ENCODE data around the gene STPG4. TPM values are rescaled to one million over a fixed set of nuclear protein-coding genes. Genes with fewer than 3 reads are reported as not detected.
A peak's percentile ranks its signal among the peaks of the same experiment; 100 is the strongest.

The STPG4 gene
- total RNA-seq, 8 experiments from 2014 or later, result 0.22 to 1.5 (median 0.50) TPM; not detected in 1

DNA sequence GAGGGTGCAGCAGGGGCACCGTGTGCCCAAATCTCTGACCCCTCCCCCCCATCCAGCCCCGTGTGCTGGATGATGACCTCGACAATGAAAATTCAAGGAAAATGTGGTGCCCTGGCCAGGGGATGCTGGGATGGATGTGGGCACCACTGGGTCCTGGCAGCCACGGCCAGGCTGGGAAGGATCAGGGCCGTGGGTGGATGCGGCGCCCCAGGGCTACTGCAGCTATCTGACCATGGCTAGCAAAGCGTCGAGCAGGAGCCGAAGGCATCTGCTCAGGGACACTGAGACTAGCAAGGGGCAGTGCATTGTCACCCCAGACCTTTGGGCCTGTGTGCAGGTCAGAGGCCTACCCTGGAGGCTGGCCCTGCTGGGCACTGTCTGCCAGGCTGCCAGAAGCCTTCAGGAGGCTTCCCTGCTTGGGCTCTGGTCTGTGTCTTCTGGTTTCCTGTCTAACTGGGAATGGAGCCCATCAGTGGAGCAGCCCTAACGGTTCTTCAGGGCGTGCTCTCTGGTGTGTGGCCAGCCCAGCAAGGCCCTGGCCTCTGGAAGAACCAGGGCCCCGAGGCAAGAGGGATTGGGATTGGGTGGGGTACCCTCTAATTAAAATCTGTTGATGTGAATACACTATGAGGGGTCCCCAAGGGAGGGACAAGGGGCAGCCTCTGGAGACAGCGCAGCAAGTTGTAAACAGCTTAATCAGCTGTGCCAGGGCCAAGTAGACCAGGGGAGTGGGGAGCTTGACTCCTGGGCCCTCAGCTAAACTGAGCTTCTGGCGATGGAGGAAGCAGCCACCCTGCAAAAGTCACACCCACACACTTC, 98.0 kb downstream of the STPG4 start:
- Histone ChIP-seq H3K27ac (peak overlapping the region; percentile 51 to 61), H3K4me1 (replicated peaks in 1 of 2) (peaks cover 26 to 27% of the 10 kb centered on the region in 2 donors)

GRCh38 chr2:47056374-47056773, 98.7 kb downstream of the STPG4 start:
- Histone ChIP-seq H3K27ac (peak overlapping the region; percentile 51 to 61), H3K4me1 (replicated peaks in 1 of 2) (peaks cover 20 to 21% of the 10 kb centered on the region in 2 donors), H3K4me3 (no peak overlapping the region)
- 4 to 33% (median 14%) methylated on average over 1 to 4 of the region's 5 CpGs; no CpG with 5 or more reads in 6 of the 10 experiments for WGBS, 10 experiments
- in situ Hi-C loops (cut with MboI; ENCODE audit: low pct_unique_long_range_greater_than_20kb in 2 of 9, low sequenced_read_pairs in 9 of 9, unreplicated experiment in 9 of 9), result no loop called here
- ATAC-seq (replicated peaks in 6 of 8), result peak; percentile 24 to 75 (median 56)

More for the DNA sequence above, 98.0 kb downstream of the STPG4 start:
- WGBS, 10 experiments, result 0 to 84% (median 12%) methylated on average over 1 to 9 of the region's 15 CpGs; no CpG with 5 or more reads in 4 of the 10 experiments
- no peak overlapping the region for H3K4me3 ChIP-seq
- in situ Hi-C loops (cut with MboI; ENCODE audit: low pct_unique_long_range_greater_than_20kb in 2 of 9, low sequenced_read_pairs in 9 of 9, unreplicated experiment in 9 of 9), result no loop called here
- peak in 5 of 8 experiments; percentile 13 to 61 (median 27) for ATAC-seq (replicated peaks in 6 of 8)

- Histone ChIP-seq H3K4me3 (no peak overlapping the region), H3K27ac (no peak overlapping the region), H3K4me1 (replicated peaks in 1 of 2) (peaks cover 19 to 21% of the 10 kb centered on the region in 2 donors)
- WGBS, 10 experiments, result 80 to 100% (median 100%) methylated on average over 1 to 2 of the region's 4 CpGs; no CpG with 5 or more reads in 7 of the 10 experiments
- ATAC-seq (replicated peaks in 6 of 8), result no peak
- in situ Hi-C loops (cut with MboI; ENCODE audit: low pct_unique_long_range_greater_than_20kb in 2 of 9, low sequenced_read_pairs in 9 of 9, unreplicated experiment in 9 of 9), result no loop called here
Observed at GRCh38 chr2:47054868-47055267, 100.2 kb downstream of the STPG4 start.

- in situ Hi-C loops (cut with MboI; ENCODE audit: low pct_unique_long_range_greater_than_20kb in 2 of 9, low sequenced_read_pairs in 9 of 9, unreplicated experiment in 9 of 9), result no loop called here
- no peak overlapping the region for H3K27ac ChIP-seq
- 60 to 100% (median 80%) methylated on average over 2 to 5 of the region's 7 CpGs; no CpG with 5 or more reads in 3 of the 10 experiments for WGBS, 10 experiments
Observed at GRCh38 chr2:47054036-47054555, 101.0 kb downstream of the STPG4 start.

GRCh38 chr2:47052847-47053246, 102.3 kb downstream of the STPG4 start:
- H3K4me1 ChIP-seq (replicated peaks in 1 of 2), result peaks cover 13% of the 10 kb centered on the region in 2 donors
- in situ Hi-C loops (cut with MboI; ENCODE audit: low pct_unique_long_range_greater_than_20kb in 2 of 9, low sequenced_read_pairs in 9 of 9, unreplicated experiment in 9 of 9), result no loop called here
- no peak overlapping the region for H3K27ac ChIP-seq
- no peak for ATAC-seq (replicated peaks in 6 of 8)
- 83 to 100% (median 100%) methylated on average over 1 to 7 of the region's 7 CpGs; no CpG with 5 or more reads in 1 of the 10 experiments for WGBS, 10 experiments
- no peak overlapping the region for H3K4me3 ChIP-seq

More at GRCh38 chr2:47054036-47054555, 101.0 kb downstream of the STPG4 start:
- Histone ChIP-seq H3K4me3 (no peak overlapping the region), H3K4me1 (replicated peaks in 1 of 2) (peaks cover 19 to 21% of the 10 kb centered on the region in 2 donors)
- no peak for ATAC-seq (replicated peaks in 6 of 8)

DNA sequence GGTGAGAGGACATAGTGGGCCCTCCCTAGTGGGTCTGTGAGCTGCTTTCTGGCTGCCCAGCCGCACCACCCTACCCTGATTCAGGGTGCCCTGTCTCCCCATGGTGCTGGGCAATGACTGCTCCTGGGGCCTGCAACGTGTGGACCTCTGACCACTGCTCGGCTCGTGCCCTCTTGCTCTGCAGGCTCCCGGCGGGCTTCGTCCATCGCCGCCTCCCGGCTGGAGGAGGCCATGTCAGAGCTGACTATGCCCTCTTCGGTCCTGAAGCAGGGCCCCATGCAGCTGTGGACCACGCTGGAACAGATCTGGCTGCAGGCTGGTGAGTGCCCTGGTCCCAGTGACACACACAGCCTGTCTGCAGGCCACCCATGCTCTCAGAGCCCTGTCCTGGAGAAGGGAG, 103.5 kb downstream of the STPG4 start:
- Histone ChIP-seq H3K4me1 (replicated peaks in 1 of 2) (peaks cover 7 to 8% of the 10 kb centered on the region in 2 donors), H3K4me3 (no peak overlapping the region), H3K27ac (no peak overlapping the region)
- WGBS, 10 experiments, result 82 to 100% (median 100%) methylated on average over 1 to 6 of the region's 12 CpGs; no CpG with 5 or more reads in 5 of the 10 experiments
- no peak for ATAC-seq (replicated peaks in 6 of 8)
- in situ Hi-C loops (cut with MboI; ENCODE audit: low pct_unique_long_range_greater_than_20kb in 2 of 9, low sequenced_read_pairs in 9 of 9, unreplicated experiment in 9 of 9), result no loop called here

DNA sequence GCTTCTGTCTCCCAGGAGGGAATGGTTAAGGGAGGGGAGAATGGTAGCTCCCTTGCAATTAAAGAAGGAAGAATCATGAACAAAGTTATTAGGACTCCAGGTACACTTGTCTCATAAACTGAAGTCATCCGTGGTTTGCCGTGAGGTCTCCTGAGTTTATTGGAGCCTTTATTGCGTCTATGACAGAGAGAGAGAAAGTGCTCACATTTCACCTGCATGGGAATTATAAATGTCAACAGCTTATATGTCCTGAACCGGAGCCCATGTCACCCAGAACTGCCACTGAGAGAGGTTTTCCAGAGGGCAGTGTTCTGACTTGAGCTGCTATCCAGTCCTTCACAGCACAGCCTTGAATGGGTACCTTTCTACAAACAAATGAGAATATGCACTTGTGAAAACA, 104.3 kb downstream of the STPG4 start:
- 63 to 100% (median 96%) methylated on average over 2 to 4 of the region's 4 CpGs; no CpG with 5 or more reads in 3 of the 10 experiments for WGBS, 10 experiments
- Histone ChIP-seq H3K4me1 (replicated peaks in 1 of 2) (peaks cover 0 to 9% of the 10 kb centered on the region in 2 donors), H3K27ac (no peak overlapping the region), H3K4me3 (no peak overlapping the region)
- no peak for ATAC-seq (replicated peaks in 6 of 8)
- in situ Hi-C loops (cut with MboI; ENCODE audit: low pct_unique_long_range_greater_than_20kb in 2 of 9, low sequenced_read_pairs in 9 of 9, unreplicated experiment in 9 of 9), result no loop called here

DNA sequence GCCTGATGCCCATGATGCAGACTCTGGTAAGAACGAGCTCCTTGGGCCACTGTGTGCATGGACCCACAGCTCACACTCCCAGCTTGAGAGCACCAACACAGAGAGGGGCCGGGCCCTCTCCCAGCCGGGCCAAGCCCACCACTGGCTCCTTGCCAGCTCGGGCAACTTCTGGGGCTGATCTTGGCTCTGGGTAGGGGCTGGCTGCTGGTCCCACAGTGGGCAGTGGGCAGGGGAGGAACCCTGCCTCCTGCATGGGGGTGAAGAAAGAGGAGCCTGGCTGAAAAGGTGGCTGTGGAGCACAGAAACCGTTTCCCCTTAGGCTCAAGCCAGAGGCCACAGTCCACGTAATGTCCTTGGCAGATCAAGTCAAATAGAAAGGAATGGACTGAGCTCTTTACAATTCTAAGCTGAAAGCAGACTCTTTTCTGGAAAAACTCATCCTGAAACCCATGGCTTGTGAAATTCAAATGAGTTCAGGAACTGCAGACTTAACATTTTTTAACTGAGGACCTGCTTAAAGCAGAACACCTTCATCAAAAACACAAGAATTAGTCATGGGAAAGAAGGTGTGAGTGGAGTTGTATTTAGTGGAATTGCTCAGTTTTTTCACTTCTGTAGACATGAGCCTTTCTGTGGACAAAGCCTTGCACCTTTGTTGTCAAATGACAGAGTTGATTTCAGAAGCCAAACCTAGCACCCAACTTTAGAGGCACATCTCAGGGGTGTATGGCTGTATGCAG, 104.9 kb downstream of the STPG4 start:
- 73 to 87% (median 80%) methylated on average over 1 to 3 of the region's 6 CpGs; no CpG with 5 or more reads in 6 of the 10 experiments for WGBS, 10 experiments
- in situ Hi-C loops (cut with MboI; ENCODE audit: low pct_unique_long_range_greater_than_20kb in 2 of 9, low sequenced_read_pairs in 9 of 9, unreplicated experiment in 9 of 9), result no loop called here
- no peak overlapping the region for H3K27ac ChIP-seq
- ATAC-seq (replicated peaks in 6 of 8), result no peak
- peaks cover 0 to 10% of the 10 kb centered on the region in 2 donors for H3K4me1 ChIP-seq (replicated peaks in 1 of 2)
- H3K4me3 ChIP-seq, result no peak overlapping the region

GRCh38 chr2:47049502-47049901, 105.6 kb downstream of the STPG4 start:
- H3K4me3 ChIP-seq, result no peak overlapping the region
- WGBS, 10 experiments, result 100% methylated on average over 1 of the region's 3 CpGs; no CpG with 5 or more reads in 9 of the 10 experiments
- peaks cover 0 to 10% of the 10 kb centered on the region in 2 donors for H3K4me1 ChIP-seq (replicated peaks in 1 of 2)
- ATAC-seq (replicated peaks in 6 of 8), result no peak
- in situ Hi-C loops (cut with MboI; ENCODE audit: low pct_unique_long_range_greater_than_20kb in 2 of 9, low sequenced_read_pairs in 9 of 9, unreplicated experiment in 9 of 9), result no loop called here
- H3K27ac ChIP-seq, result no peak overlapping the region

DNA sequence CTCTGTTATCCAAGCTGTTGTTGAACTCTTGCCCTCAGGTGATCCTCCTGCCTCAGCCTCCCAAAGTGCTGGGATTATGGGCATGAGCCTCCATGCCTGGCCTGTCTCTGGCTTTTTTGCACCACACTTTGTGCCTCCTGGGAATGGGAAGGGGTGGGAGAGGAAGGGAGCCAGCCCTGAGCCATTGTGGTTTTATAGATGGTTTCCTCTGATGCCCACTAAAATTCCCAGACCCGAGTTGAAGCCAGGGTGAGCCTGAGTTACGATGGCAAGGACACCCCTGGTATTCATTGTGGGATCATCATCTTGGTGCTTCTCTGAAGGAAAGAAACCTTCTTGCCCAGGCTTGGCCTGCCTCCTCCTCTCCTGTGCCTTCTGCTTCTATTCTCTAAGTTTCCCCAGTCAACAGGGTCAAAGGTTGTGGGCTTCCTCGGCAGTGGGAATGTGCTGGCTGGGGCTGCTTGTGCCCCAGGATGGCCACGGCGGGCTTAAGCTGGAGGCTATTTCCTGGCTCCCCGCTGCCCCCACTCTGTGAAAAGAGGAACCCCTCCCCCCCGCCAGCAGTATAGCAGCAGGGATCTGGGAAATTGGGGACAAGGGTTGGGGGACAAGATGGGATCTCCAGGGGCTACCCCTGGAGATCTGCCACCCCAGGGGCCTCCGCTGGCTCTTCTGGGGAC, 106.2 kb downstream of the STPG4 start:
- ATAC-seq (replicated peaks in 6 of 8), result no peak
- Histone ChIP-seq H3K4me3 (no peak overlapping the region), H3K4me1 (replicated peaks in 1 of 2) (peaks cover 0 to 14% of the 10 kb centered on the region in 2 donors), H3K27ac (no peak overlapping the region)
- in situ Hi-C loops (cut with MboI; ENCODE audit: low pct_unique_long_range_greater_than_20kb in 2 of 9, low sequenced_read_pairs in 9 of 9, unreplicated experiment in 9 of 9), result no loop called here
- WGBS, 10 experiments, result 33 to 100% (median 73%) methylated on average over 1 to 4 of the region's 8 CpGs; no CpG with 5 or more reads in 5 of the 10 experiments

GRCh38 chr2:47046271-47046670, 108.8 kb downstream of the STPG4 start:
- peak in 5 of 8 experiments; percentile 31 to 88 (median 56) for ATAC-seq (replicated peaks in 6 of 8)
- H3K4me3 ChIP-seq, result no peak overlapping the region
- WGBS, 10 experiments, result 20 to 100% (median 83%) methylated on average over 1 to 4 of the region's 5 CpGs; no CpG with 5 or more reads in 3 of the 10 experiments
- in situ Hi-C loops (cut with MboI; ENCODE audit: low pct_unique_long_range_greater_than_20kb in 2 of 9, low sequenced_read_pairs in 9 of 9, unreplicated experiment in 9 of 9), result no loop called here
- H3K4me1 ChIP-seq (replicated peaks in 1 of 2), result peaks cover 17 to 37% of the 10 kb centered on the region in 2 donors
- H3K27ac ChIP-seq, result no peak overlapping the region

- ATAC-seq (replicated peaks in 6 of 8), result peak in 1 of 8 experiments; percentile 21
- in situ Hi-C loops (cut with MboI; ENCODE audit: low pct_unique_long_range_greater_than_20kb in 2 of 9, low sequenced_read_pairs in 9 of 9, unreplicated experiment in 9 of 9), result no loop called here
- peak overlapping the region in 1 of 2 donors; percentile 24 for H3K27ac ChIP-seq
- H3K4me3 ChIP-seq, result no peak overlapping the region
- peaks cover 19 to 42% of the 10 kb centered on the region in 2 donors for H3K4me1 ChIP-seq (replicated peaks in 1 of 2)
- WGBS, 10 experiments, result 38 to 100% (median 90%) methylated on average over 1 to 2 of the region's 4 CpGs; no CpG with 5 or more reads in 6 of the 10 experiments
Observed at GRCh38 chr2:47043891-47044239, 111.2 kb downstream of the STPG4 start.

Measured in motor neuron (in vitro differentiated cells).